Effector CD8-positive, alpha-beta T cell (primary cell): ENCODE results near the gene POT1.

Experiments
- DNase-seq: peaks from one replicate; lab custom pipeline; 2025; lab: John Stamatoyannopoulos, UW

Gene POT1

GRCh38 chr7:124808206-124808605 is 121.4 kb downstream of the POT1 start:
- DNase-seq: no peak

GRCh38 chr7:124801330-124801895 is 128.2 kb downstream of the POT1 start:
- no peak for DNase-seq

- no peak for DNase-seq
These were observed 129.2 kb downstream of the POT1 start for GRCh38 chr7:124800386-124800785.

GRCh38 chr7:124799448-124799847 is 130.2 kb downstream of the POT1 start:
- no peak for DNase-seq

DNA sequence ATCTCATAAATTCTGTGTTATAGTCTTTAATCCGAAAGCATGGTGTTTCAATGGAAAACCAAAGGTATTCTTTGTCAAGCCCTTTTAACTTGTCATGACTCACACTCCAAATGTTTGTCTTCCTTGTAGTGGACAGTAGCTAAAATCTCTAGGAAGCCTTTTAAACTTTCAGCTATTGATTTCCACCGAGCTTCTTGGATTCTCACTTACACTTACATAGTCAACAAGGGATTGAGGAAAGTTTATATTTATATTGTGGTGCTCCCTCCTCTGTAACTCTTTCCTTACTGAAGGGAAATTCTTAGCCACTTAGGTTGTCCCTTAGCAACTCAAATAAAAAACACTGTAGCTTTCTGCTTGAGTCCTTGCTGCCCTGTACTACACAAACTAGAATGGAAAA is 132.9 kb downstream of the POT1 start:
- DNase-seq: no peak

- no peak for DNase-seq
These were observed 136.9 kb downstream of the POT1 start for GRCh38 chr7:124792696-124793095.

DNA sequence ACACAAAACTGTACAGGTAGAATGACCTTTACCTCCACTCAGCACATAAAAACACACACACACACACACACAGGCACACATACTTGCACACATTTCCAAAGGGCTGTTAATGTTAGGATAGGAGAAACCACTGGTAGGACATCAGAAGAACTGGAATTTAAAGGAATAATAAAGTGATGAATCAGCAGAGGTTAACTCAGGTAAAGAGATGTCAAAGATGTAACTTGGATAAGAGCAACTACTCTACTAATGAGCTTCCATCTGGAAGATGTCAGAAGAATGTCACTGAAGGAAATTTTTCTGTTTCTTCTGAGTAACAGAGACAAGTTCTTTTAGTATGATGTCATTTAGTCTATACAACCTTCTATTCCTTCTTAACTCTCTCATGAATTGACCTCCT is 137.6 kb downstream of the POT1 start:
- DNase-seq: no peak

GRCh38 chr7:124791426-124791825 is 138.2 kb downstream of the POT1 start:
- DNase-seq: no peak

GRCh38 chr7:124790645-124791044 is 139.0 kb downstream of the POT1 start:
- no peak for DNase-seq

GRCh38 chr7:124785994-124786393 is 143.6 kb downstream of the POT1 start:
- DNase-seq: no peak

DNA sequence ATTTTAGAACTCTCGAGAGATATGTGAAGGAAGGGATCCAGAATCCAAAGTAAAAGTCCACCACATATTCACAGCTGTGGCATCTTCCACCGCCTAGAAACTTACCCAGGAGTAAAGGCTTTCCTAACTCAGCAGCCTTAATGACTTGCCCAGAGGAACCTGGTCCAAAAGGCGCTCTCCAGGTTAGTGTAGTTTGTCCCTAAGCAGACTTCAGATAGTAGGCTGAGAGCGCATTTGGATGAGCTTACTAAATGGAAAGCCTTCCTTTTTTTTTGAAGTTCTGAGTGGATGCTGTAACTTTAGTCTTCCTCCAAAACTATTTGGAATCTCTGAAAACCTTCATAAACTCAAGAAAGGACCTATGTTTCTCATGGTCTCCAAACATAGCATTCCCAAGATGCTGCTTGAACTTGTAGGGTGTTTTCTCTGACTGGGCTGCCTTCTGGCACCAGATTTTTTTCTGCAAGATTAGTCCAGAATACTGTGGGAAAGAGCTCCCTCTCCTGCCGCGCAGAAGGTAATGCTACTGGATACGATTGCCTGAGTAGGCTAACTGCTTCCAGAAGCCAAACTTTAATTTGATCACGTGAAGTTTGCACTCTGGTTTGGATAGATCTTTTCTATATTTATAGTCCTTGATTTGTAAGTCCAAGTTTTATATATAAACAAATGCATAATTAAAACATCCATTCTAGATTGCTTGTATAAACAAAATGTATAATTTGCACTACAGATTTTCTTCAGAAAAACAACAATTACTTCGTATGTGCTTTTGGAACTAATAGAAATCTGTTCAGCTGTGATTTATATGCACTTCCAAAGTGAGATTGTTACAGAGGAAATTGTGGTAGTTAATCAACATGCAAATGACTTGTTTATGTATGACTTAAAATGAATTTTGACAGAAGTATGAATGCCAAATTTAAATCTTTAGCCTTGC is 144.5 kb downstream of the POT1 start:
- no peak for DNase-seq

DNA sequence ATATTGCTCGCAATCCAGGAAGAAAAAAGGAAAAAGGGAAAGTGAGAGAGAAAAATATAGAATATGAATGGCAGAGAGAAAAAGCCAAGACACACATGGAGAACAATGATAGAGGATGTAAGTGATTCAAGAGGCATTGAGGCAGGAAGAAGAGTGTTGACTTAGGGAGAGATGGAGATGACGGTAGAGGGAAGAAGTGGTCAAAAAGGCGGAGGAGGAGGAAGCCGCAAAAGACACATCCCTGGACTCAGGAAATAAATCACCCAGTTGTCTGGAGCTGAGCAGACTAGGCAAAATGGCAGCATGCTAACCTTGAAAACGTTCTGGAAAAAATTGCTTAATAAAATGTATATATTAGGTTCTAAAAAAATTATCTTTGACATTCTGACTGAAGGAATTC is 146.4 kb downstream of the POT1 start:
- DNase-seq: no peak

DNA sequence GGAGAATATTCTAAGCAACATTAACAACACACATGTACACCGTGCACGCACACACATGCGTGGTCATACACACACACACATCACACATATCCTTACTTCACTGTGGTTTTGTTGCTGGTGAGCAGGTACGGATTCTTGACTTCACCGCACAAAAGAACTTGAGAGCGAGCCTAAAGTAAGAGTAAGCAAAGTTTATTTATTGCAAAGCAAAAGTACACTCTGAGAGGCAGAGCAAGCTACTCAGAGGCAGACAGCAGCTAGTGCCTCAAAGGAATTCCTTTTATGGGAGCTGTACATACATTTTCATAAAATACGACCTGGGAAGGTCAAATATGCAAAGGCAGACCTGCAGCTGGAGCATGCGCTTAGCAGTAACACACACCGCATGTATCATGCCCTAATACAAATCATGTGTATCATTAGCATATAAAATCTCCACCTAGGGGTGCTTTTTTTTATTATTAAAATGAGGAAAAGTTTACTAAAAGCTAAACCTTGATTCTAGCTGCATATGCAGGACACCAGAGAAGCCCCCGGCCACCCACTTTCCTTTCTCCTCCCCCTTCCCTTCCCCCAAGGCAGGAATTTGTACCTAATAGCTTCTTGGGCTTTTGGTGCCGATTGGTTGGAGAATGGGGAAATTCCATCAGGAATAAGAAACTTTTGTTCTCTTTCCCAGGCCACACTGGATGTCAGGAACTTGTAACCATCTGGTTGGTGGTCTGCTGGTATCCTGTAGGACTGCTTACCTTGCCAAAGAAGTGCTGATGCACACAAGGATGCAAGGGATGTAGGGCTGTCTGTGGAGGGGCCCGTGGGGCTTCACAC is 147.5 kb downstream of the POT1 start:
- DNase-seq: no peak

DNA sequence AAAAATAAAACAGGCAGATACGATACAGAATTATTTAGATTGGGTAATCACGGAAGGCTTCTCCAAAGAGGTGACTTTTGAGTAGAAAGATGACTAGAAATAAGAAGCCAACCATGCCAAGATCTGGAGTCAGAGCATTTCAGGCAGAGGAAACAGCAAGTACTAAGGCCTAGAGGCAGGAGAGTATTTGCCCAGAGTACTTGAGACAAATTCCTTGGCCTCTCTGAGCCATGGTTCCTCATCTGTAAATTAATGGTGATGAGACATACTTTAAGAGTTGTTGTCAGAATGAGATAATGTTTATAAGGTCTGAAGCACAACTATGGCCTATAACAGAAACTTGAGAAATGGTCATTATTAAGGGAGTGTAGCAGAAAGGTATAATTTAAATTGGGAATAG is 148.2 kb downstream of the POT1 start:
- DNase-seq: no peak

- no peak for DNase-seq
These were observed 149.0 kb downstream of the POT1 start for GRCh38 chr7:124780608-124781007.

- no peak for DNase-seq
These were observed 149.6 kb downstream of the POT1 start for GRCh38 chr7:124780056-124780455.

GRCh38 chr7:124779620-124780019 is 150.0 kb downstream of the POT1 start:
- no peak for DNase-seq

DNA sequence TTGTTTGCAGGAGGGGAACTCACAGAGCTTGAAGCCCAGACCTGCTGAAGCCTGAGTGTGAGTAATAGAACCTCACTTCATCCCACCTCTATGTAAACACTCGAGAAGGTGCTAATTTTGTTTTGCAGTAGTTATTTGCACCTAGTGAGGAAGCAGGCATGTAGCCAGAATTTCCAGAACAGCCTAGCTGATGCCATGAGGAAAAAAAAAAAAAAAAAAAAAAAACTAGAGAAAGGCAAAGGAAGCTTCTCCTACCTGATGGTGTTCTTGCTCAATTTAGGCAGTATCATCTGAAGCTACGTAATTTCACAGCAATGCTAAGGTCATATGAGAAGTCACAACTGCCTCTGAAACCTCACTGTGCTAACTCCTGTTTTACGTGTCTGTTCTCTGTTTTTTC is 150.4 kb downstream of the POT1 start:
- no peak for DNase-seq

- no peak for DNase-seq
These were observed 152.4 kb downstream of the POT1 start for GRCh38 chr7:124777268-124777667.

DNA sequence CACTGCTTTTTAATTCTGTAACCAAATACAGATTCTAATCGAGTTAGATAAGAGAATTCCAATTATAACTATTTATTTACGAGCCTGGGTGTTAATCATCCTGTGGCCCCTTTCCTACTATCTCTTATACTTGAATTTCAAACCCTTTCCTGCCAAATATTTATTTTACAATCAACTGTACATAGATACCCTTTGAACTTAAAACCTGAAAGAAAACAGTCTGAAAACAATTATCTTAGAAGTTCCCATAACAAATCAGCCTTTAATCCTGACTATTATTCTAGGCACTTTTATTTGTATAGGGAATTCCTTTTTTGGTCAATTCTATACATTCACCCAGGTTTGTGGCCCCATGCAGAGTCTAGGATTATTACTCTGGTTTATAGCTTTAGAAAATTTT is 153.5 kb downstream of the POT1 start:
- no peak for DNase-seq

- DNase-seq: no peak
These were observed 154.2 kb downstream of the POT1 start for GRCh38 chr7:124775422-124775821.

DNA sequence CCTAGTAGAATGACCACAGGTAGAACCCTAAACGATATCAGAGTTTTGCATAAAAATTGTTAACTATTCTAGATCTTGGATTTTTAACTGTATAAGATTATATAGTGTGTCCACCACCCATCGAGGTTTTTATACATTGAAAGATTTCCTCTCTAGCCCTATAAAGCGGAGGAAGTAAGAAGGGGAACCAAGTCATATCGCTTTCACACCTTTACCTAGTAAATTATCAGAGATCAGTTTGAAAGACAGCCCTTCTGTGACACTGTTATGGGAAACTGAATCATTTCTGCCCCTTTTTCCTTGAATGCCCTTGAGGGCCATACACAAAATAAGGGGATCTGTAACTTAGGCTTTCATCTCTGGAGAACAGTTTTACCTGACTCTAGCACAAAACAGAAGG is 155.7 kb downstream of the POT1 start:
- DNase-seq: no peak

- no peak for DNase-seq
These were observed 156.3 kb downstream of the POT1 start for GRCh38 chr7:124773339-124773738.
